ENCODE data around the gene PCDHB16.
"Not testable (repeated sequence)": the region's sequence is repeated elsewhere in the genome, so short reads cannot be mapped to it uniquely, and the experiment has no call there.

Gene PCDHB16

GRCh38 chr5:141180313-141180712, 1.9 kb upstream of the PCDHB16 start:
- DNase-seq (ENCODE audit: extremely low read depth in 1 of 2, low read depth in 1 of 2): no peak

GRCh38 chr5:141184117-141184855, 2.1 kb downstream of the PCDHB16 start:
- not testable (repeated sequence) for DNase-seq (ENCODE audit: extremely low read depth in 1 of 2, low read depth in 1 of 2)

- DNase-seq (ENCODE audit: extremely low read depth in 1 of 2, low read depth in 1 of 2): no peak
Observed at GRCh38 chr5:141186897-141187512, 4.8 kb downstream of the PCDHB16 start, which contains the start of gene PCDHB9. TSS of gene PCDHB9 (plus strand) at chr5:141187161. CDS start at chr5:141187319, 158 bp downstream.

GRCh38 chr5:141188682-141189081, 6.5 kb downstream of the PCDHB16 start:
- not testable (repeated sequence) for DNase-seq (ENCODE audit: extremely low read depth in 1 of 2, low read depth in 1 of 2)

- not testable (repeated sequence) for DNase-seq (ENCODE audit: extremely low read depth in 1 of 2, low read depth in 1 of 2)
Observed at GRCh38 chr5:141189131-141189530, 6.9 kb downstream of the PCDHB16 start.

GRCh38 chr5:141192110-141192725, 10.0 kb downstream of the PCDHB16 start, which contains the start of gene PCDHB10:
TSS of gene PCDHB10 (plus strand) at chr5:141192353. CDS start at chr5:141192553, 200 bp downstream.
- no peak for DNase-seq (ENCODE audit: extremely low read depth in 1 of 2, low read depth in 1 of 2)

- not testable (repeated sequence) for DNase-seq (ENCODE audit: extremely low read depth in 1 of 2, low read depth in 1 of 2)
Observed at GRCh38 chr5:141194332-141194731, 12.1 kb downstream of the PCDHB16 start.

- no peak for DNase-seq (ENCODE audit: extremely low read depth in 1 of 2, low read depth in 1 of 2)
Observed at GRCh38 chr5:141196363-141196762, 14.2 kb downstream of the PCDHB16 start.

- DNase-seq (ENCODE audit: extremely low read depth in 1 of 2, low read depth in 1 of 2): no peak
Observed at GRCh38 chr5:141199359-141200235, 17.4 kb downstream of the PCDHB16 start, which contains the start of gene PCDHB11. TSS of gene PCDHB11 (plus strand) at chr5:141199627. CDS start at chr5:141199775, 148 bp downstream.

- DNase-seq (ENCODE audit: extremely low read depth in 1 of 2, low read depth in 1 of 2): not testable (repeated sequence)
Observed at GRCh38 chr5:141201126-141201525, 18.9 kb downstream of the PCDHB16 start.

GRCh38 chr5:141201646-141202045, 19.5 kb downstream of the PCDHB16 start:
- not testable (repeated sequence) for DNase-seq (ENCODE audit: extremely low read depth in 1 of 2, low read depth in 1 of 2)

- DNase-seq (ENCODE audit: extremely low read depth in 1 of 2, low read depth in 1 of 2): no peak
Observed at GRCh38 chr5:141208478-141208877, 26.3 kb downstream of the PCDHB16 start, which contains the start of gene PCDHB12. TSS of gene PCDHB12 (plus strand) at chr5:141208719. CDS start at chr5:141208908, 189 bp downstream.

- DNase-seq (ENCODE audit: extremely low read depth in 1 of 2, low read depth in 1 of 2): not testable (repeated sequence)
Observed at GRCh38 chr5:141210281-141210680, 28.1 kb downstream of the PCDHB16 start.

- not testable (repeated sequence) for DNase-seq (ENCODE audit: extremely low read depth in 1 of 2, low read depth in 1 of 2)
Observed at GRCh38 chr5:141210849-141211248, 28.7 kb downstream of the PCDHB16 start.

GRCh38 chr5:141213656-141214339, 31.6 kb downstream of the PCDHB16 start, which contains the start of gene PCDHB13:
TSS of gene PCDHB13 (plus strand) at chr5:141213919. CDS start at chr5:141214124, 205 bp downstream.
- DNase-seq (ENCODE audit: extremely low read depth in 1 of 2, low read depth in 1 of 2): not testable (repeated sequence)

- not testable (repeated sequence) for DNase-seq (ENCODE audit: extremely low read depth in 1 of 2, low read depth in 1 of 2)
Observed at GRCh38 chr5:141214583-141214982, 32.4 kb downstream of the PCDHB16 start.

GRCh38 chr5:141215504-141215903, 33.3 kb downstream of the PCDHB16 start:
- DNase-seq (ENCODE audit: extremely low read depth in 1 of 2, low read depth in 1 of 2): not testable (repeated sequence)

GRCh38 chr5:141216035-141216434, 33.8 kb downstream of the PCDHB16 start:
- DNase-seq (ENCODE audit: extremely low read depth in 1 of 2, low read depth in 1 of 2): not testable (repeated sequence)

- no peak for DNase-seq (ENCODE audit: extremely low read depth in 1 of 2, low read depth in 1 of 2)
Observed at GRCh38 chr5:141223112-141223783, 41.1 kb downstream of the PCDHB16 start, which contains the start of gene PCDHB14. TSS of gene PCDHB14 (plus strand) at chr5:141223343. CDS start at chr5:141223506, 163 bp downstream.
